WTC11 (cell line): Measurements from ENCODE around the gene AXL. TPM values are rescaled to one million over a fixed set of nuclear protein-coding genes. Genes with fewer than 3 reads are reported as not detected.
A peak's percentile ranks its signal among the peaks of the same experiment; 100 is the strongest.

Source experiments
- ATAC-seq: fragments of 200-7000 bp; cut with Tn5 transposase; 2 replicates; pipeline ENCODE4 v1.10.0; 2021; ENCODE audit warnings: mild to moderate bottlenecking, moderate library complexity
- CTCF ChIA-PET: fragments of 300-600 bp; sonication (Branson Sonifier 250); formaldehyde crosslinking; loops from one replicate; lab custom pipeline; 2021; ENCODE audit warnings: antibody characterized with exemption; lab: Charles Lee
- POLR2A ChIA-PET: fragments of 350-600 bp; sonication (Branson Sonifier 250); formaldehyde crosslinking; loops from one replicate; lab custom pipeline; 2021; ENCODE audit warnings: antibody characterized with exemption; lab: Charles Lee
- DNase-seq: peaks from one replicate; pipeline ENCODE4 v3.0.0; 2021; ENCODE audit warnings: low spot score
- H3K27ac Mint-ChIP-seq: 2 replicates; pipeline ENCODE4 v1.8.0; 2021; ENCODE audit warnings: mixed read lengths
- H3K27me3 Mint-ChIP-seq: 2 replicates; pipeline ENCODE4 v1.8.0; 2021; ENCODE audit warnings: low read depth, mild to moderate bottlenecking, moderate library complexity, mixed read lengths
- H3K36me3 Mint-ChIP-seq: 2 replicates; pipeline ENCODE4 v1.8.0; 2021; ENCODE audit warnings: mixed read lengths
- H3K4me1 Mint-ChIP-seq: 2 replicates; pipeline ENCODE4 v1.8.0; 2022; ENCODE audit warnings: mixed read lengths
- H3K4me3 Mint-ChIP-seq: 2 replicates; pipeline ENCODE4 v1.8.0; 2021; ENCODE audit warnings: mild to moderate bottlenecking, moderate library complexity, mixed read lengths
- H3K9me3 Mint-ChIP-seq: 2 replicates; pipeline ENCODE4 v1.8.0; 2021; ENCODE audit warnings: mixed read lengths
- CREM ChIP-seq: sonication (generic); formaldehyde crosslinking; IDR thresholded peaks from 2 replicates; pipeline ENCODE4 v1.8.1; 2022; ENCODE audit warnings: mild to moderate bottlenecking, missing genetic modification reagents, moderate library complexity
- EMX1 ChIP-seq: fragments of 250-450 bp; sonication (Bioruptor Pico); IDR thresholded peaks from 2 replicates; pipeline ENCODE4 v1.8.0; 2021; ENCODE audit warnings: mild to moderate bottlenecking
- ETV6 ChIP-seq: sonication (generic); formaldehyde crosslinking; IDR thresholded peaks from 2 replicates; pipeline ENCODE4 v1.8.1; 2022; ENCODE audit warnings: mild to moderate bottlenecking, missing genetic modification reagents
- JAZF1 ChIP-seq: fragments of 250-450 bp; sonication (Bioruptor Pico); IDR thresholded peaks from 2 replicates; pipeline ENCODE4 v1.9.0; 2021; ENCODE audit warnings: moderate library complexity, mild to moderate bottlenecking, inconsistent platforms
- MXD4 ChIP-seq: fragments of 250-450 bp; sonication (Bioruptor Pico); IDR thresholded peaks from 2 replicates; pipeline ENCODE4 v1.8.0; 2021; ENCODE audit warnings: mild to moderate bottlenecking, moderate library complexity, borderline replicate concordance
- OVOL2 ChIP-seq: fragments of 250-450 bp; sonication (Bioruptor Pico); IDR thresholded peaks from 2 replicates; pipeline ENCODE4 v1.9.0; 2021; ENCODE audit warnings: mild to moderate bottlenecking, borderline replicate concordance
- SOX15 ChIP-seq: fragments of 250-450 bp; sonication (Bioruptor Pico); IDR thresholded peaks from 2 replicates; pipeline ENCODE4 v1.9.0; 2021; ENCODE audit warnings: mild to moderate bottlenecking
- ZBTB21 ChIP-seq: sonication (generic); formaldehyde crosslinking; IDR thresholded peaks from 2 replicates; pipeline ENCODE4 v1.8.1; 2023; ENCODE audit warnings: mild to moderate bottlenecking, missing genetic modification reagents, borderline replicate concordance
- ZNF263 ChIP-seq: sonication (generic); formaldehyde crosslinking; IDR thresholded peaks from 2 replicates; pipeline ENCODE4 v1.8.1; 2022; ENCODE audit warnings: low read depth, mild to moderate bottlenecking, moderate library complexity, missing genetic modification reagents
- total RNA-seq: library from RNA; stranded (reverse); gene quantifications from 3 replicates; pipeline ENCODE4 v1.2.3, GENCODE V29; 2021
- TF ChIP-seq, protein P1 (sequence below): sonication (generic); formaldehyde crosslinking; IDR thresholded peaks from 2 replicates; pipeline ENCODE4 v1.8.0; 2022; ENCODE audit warnings: mild to moderate bottlenecking, missing genetic modification reagents
- TF ChIP-seq, protein P2 (sequence below): sonication (generic); formaldehyde crosslinking; IDR thresholded peaks from 2 replicates; pipeline ENCODE4 v1.8.0; 2023; ENCODE audit warnings: missing genetic modification reagents, mild to moderate bottlenecking, borderline replicate concordance
- TF ChIP-seq, protein P3 (sequence below): sonication (generic); formaldehyde crosslinking; IDR thresholded peaks from 2 replicates; pipeline ENCODE4 v1.8.0; 2022; ENCODE audit warnings: mild to moderate bottlenecking, missing genetic modification reagents
- TF ChIP-seq, protein P4 (sequence below): fragments of 250-450 bp; sonication (Bioruptor Pico); IDR thresholded peaks from 2 replicates; pipeline ENCODE4 v1.9.0; 2021; ENCODE audit warnings: mild to moderate bottlenecking
- TF ChIP-seq, protein P5 (sequence below): sonication (generic); formaldehyde crosslinking; IDR thresholded peaks from 2 replicates; pipeline ENCODE4 v1.8.1; 2023; ENCODE audit warnings: mild to moderate bottlenecking, missing genetic modification reagents
- TF ChIP-seq, protein P6 (sequence below): fragments of 250-450 bp; sonication (Bioruptor Pico); conservative IDR thresholded peaks from 2 replicates; pipeline ENCODE4 v1.9.0; 2021; ENCODE audit warnings: mild to moderate bottlenecking

AXL gene
- total RNA-seq, 1 experiment from 2014 or later = 25.0 TPM

DNA sequence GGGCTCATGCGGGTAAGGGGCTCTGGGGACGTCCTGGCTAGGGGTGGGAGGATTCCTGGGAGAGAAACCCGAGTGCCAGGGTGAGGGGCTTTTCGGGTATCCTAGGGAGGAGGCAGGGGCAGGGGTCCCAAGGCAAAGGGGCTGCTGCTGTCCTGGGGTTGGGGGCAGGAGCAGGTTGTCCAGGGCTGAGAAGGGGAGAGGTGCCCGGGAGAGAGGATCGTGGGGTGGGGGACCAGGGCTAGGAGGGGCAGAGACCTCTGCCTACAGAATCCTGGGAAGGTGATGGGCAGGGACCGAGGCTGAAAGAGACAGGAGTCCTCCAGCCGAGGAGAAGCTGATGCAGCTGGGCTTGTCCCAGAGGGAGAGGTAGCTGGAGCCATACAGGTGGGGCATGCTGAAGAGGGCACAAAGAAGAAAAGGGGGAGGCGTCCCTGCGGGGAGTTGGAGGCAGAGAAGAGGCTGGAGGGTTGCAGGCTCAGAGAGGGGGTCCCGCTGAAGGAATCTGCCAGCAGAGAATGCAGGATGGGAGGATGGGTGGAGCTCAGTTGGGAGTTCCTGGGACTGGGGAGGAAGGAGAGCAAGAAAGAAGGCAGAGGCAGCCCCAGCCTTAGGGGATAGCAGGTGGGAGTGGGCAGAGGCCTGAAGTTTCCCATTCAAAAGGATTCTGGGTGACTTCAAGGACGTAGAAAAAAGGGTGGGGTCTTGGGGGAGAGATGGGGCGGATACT lies 25.4 kb upstream of the AXL start:
- TF ChIP-seq, protein P1, sequence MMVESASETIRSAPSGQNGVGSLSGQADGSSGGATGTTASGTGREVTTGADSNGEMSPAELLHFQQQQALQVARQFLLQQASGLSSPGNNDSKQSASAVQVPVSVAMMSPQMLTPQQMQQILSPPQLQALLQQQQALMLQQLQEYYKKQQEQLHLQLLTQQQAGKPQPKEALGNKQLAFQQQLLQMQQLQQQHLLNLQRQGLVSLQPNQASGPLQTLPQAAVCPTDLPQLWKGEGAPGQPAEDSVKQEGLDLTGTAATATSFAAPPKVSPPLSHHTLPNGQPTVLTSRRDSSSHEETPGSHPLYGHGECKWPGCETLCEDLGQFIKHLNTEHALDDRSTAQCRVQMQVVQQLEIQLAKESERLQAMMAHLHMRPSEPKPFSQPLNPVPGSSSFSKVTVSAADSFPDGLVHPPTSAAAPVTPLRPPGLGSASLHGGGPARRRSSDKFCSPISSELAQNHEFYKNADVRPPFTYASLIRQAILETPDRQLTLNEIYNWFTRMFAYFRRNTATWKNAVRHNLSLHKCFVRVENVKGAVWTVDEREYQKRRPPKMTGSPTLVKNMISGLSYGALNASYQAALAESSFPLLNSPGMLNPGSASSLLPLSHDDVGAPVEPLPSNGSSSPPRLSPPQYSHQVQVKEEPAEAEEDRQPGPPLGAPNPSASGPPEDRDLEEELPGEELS (CRISPR knock-in tag) = peak; percentile 2; the same call in 1 of the 2 replicates
- TF ChIP-seq ZNF263 (CRISPR knock-in tag) = peak; percentile 90; the same call in 1 of the 2 replicates
- TF ChIP-seq, protein P2, sequence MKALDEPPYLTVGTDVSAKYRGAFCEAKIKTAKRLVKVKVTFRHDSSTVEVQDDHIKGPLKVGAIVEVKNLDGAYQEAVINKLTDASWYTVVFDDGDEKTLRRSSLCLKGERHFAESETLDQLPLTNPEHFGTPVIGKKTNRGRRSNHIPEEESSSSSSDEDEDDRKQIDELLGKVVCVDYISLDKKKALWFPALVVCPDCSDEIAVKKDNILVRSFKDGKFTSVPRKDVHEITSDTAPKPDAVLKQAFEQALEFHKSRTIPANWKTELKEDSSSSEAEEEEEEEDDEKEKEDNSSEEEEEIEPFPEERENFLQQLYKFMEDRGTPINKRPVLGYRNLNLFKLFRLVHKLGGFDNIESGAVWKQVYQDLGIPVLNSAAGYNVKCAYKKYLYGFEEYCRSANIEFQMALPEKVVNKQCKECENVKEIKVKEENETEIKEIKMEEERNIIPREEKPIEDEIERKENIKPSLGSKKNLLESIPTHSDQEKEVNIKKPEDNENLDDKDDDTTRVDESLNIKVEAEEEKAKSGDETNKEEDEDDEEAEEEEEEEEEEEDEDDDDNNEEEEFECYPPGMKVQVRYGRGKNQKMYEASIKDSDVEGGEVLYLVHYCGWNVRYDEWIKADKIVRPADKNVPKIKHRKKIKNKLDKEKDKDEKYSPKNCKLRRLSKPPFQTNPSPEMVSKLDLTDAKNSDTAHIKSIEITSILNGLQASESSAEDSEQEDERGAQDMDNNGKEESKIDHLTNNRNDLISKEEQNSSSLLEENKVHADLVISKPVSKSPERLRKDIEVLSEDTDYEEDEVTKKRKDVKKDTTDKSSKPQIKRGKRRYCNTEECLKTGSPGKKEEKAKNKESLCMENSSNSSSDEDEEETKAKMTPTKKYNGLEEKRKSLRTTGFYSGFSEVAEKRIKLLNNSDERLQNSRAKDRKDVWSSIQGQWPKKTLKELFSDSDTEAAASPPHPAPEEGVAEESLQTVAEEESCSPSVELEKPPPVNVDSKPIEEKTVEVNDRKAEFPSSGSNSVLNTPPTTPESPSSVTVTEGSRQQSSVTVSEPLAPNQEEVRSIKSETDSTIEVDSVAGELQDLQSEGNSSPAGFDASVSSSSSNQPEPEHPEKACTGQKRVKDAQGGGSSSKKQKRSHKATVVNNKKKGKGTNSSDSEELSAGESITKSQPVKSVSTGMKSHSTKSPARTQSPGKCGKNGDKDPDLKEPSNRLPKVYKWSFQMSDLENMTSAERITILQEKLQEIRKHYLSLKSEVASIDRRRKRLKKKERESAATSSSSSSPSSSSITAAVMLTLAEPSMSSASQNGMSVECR (CRISPR knock-in tag) = peak; percentile 1; the same call in 1 of the 2 replicates
- TF ChIP-seq, protein P3, sequence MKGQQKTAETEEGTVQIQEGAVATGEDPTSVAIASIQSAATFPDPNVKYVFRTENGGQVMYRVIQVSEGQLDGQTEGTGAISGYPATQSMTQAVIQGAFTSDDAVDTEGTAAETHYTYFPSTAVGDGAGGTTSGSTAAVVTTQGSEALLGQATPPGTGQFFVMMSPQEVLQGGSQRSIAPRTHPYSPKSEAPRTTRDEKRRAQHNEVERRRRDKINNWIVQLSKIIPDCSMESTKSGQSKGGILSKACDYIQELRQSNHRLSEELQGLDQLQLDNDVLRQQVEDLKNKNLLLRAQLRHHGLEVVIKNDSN (CRISPR knock-in tag) = no peak
- peaks cover 67% of the 10 kb centered on the region for H3K4me1 Mint-ChIP-seq
- ChIA-PET CTCF (interaction anchor here (0.9 to 2.9 kb wide), 6 partner anchors 11 to 70 kb away, joined by 4 to 22 read pairs (median 7); partner anchors contain the start of gene HNRNPUL1), POLR2A (interaction anchor here (0.5 to 1.6 kb wide), 5 partner anchors 18 to 71 kb away, joined by 3 to 6 read pairs (median 3); partner anchors contain the start of genes AXL and HNRNPUL1)
- no peaks in the 10 kb centered on the region for H3K9me3 Mint-ChIP-seq
- DNase-seq = peak; percentile 30
- no peaks in the 10 kb centered on the region for H3K27me3 Mint-ChIP-seq
- H3K36me3 Mint-ChIP-seq = peaks cover 33% of the 10 kb centered on the region
- H3K27ac Mint-ChIP-seq = peak overlapping the region; percentile 88
- peak overlapping the region; percentile 93 for H3K4me3 Mint-ChIP-seq
- ATAC-seq = peak; percentile 8

DNA sequence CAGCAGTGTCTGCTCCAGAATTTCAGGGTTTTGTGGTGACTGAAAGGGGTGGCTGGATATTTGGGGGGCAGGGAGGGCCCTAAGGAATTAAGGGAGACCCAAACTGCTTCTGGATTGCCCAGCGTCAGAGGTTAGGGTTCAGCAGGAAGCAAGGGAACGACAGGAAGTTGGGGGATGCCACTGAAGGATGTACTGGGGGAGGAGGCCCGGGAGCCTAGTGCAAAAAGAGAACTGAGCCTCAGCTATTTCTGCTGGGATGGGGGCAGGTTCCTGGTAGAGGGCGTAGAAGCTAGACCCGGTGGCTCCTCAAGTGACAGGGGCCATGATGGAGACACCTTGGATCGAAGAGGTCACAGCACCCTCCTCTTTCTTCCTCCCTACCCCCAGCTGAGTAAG lies 24.9 kb upstream of the AXL start:
- CTCF ChIA-PET = interaction anchor here (1.0 to 2.9 kb wide), 4 partner anchors 10 to 69 kb away, joined by 4 to 22 read pairs (median 10); partner anchors contain the start of gene HNRNPUL1
- Mint-ChIP-seq H3K27ac (peak overlapping the region; percentile 88), H3K4me3 (peak overlapping the region; percentile 93), H3K4me1 (peaks cover 64% of the 10 kb centered on the region), H3K27me3 (no peaks in the 10 kb centered on the region), H3K36me3 (peaks cover 39% of the 10 kb centered on the region), H3K9me3 (no peaks in the 10 kb centered on the region)
- no peak for DNase-seq
- POLR2A ChIA-PET = interaction anchor here (0.5 to 1.6 kb wide), 4 partner anchors 18 to 70 kb away, joined by 3 to 4 read pairs (median 3); partner anchors contain the start of gene HNRNPUL1
- no peak for TF ChIP-seq SOX15 (CRISPR knock-in tag)
- no peak for TF ChIP-seq EMX1 (CRISPR knock-in tag)
- no peak for TF ChIP-seq CREM (CRISPR knock-in tag)
- 0 out of 2 replicates have a peak, but pooled peaks have one; percentile 41 for TF ChIP-seq ETV6
- no peak for ATAC-seq

DNA sequence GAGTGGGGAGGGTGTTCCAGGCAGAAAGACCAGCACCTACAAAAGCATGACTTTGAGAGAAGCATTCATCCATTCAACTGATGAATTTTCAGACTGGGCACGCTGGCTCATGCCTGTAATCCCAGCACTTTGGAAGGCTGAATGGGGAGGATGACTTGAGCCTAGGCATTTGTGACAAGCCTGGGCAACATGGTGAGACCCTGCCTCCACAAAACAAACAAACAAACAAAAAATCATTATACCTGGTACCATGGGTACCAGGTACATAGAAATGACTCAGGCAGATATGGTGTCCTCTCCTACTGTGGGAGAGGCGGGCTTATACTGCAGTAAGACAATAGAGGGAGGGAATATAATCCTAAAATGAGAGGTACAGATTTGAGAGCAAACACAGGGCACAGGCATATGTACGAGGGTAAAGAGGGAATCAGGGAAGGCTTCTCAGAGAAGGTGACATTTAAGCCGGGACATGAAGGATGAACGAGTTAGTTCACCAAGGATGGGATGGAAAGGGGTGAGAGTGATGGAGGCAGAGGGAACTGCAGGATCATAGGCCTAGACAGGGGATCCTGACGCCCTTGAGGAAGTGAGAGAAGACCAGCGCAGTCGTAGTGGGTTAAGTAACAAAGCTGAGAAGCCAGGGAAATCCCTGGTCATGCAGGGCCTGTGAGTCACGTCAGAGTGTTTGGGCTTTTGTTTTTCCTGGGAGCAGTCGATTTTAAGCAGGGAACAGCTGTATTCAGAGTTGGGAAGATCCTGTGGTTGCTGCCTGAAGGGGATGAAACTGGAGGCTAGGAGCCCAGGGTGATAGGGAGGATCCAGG lies 23.1 kb upstream of the AXL start:
- ATAC-seq (no peak), DNase-seq (no peak)
- ChIA-PET CTCF (interaction anchor here (0.5 to 0.7 kb wide), 2 partner anchors 8 to 188 kb away, joined by 3 read pairs; no protein-coding TSS in a partner anchor), POLR2A (no interaction called here)
- Mint-ChIP-seq H3K36me3 (peaks cover 50% of the 10 kb centered on the region), H3K9me3 (no peaks in the 10 kb centered on the region), H3K27me3 (no peaks in the 10 kb centered on the region), H3K4me3 (peak overlapping the region; percentile 29; the same call in 1 of the 2 replicates), H3K27ac (peak overlapping the region; percentile 89), H3K4me1 (peaks cover 51% of the 10 kb centered on the region)
- TF ChIP-seq JAZF1 (CRISPR knock-in tag) = no peak
- no peak for TF ChIP-seq ETV6
- TF ChIP-seq ZBTB21 (CRISPR knock-in tag) = no peak
- TF ChIP-seq, protein P4, sequence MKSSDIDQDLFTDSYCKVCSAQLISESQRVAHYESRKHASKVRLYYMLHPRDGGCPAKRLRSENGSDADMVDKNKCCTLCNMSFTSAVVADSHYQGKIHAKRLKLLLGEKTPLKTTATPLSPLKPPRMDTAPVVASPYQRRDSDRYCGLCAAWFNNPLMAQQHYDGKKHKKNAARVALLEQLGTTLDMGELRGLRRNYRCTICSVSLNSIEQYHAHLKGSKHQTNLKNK = no peak
- TF ChIP-seq, protein P5, sequence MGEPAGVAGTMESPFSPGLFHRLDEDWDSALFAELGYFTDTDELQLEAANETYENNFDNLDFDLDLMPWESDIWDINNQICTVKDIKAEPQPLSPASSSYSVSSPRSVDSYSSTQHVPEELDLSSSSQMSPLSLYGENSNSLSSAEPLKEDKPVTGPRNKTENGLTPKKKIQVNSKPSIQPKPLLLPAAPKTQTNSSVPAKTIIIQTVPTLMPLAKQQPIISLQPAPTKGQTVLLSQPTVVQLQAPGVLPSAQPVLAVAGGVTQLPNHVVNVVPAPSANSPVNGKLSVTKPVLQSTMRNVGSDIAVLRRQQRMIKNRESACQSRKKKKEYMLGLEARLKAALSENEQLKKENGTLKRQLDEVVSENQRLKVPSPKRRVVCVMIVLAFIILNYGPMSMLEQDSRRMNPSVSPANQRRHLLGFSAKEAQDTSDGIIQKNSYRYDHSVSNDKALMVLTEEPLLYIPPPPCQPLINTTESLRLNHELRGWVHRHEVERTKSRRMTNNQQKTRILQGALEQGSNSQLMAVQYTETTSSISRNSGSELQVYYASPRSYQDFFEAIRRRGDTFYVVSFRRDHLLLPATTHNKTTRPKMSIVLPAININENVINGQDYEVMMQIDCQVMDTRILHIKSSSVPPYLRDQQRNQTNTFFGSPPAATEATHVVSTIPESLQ = no peak
- TF ChIP-seq OVOL2 (CRISPR knock-in tag) = no peak
- TF ChIP-seq, protein P6, sequence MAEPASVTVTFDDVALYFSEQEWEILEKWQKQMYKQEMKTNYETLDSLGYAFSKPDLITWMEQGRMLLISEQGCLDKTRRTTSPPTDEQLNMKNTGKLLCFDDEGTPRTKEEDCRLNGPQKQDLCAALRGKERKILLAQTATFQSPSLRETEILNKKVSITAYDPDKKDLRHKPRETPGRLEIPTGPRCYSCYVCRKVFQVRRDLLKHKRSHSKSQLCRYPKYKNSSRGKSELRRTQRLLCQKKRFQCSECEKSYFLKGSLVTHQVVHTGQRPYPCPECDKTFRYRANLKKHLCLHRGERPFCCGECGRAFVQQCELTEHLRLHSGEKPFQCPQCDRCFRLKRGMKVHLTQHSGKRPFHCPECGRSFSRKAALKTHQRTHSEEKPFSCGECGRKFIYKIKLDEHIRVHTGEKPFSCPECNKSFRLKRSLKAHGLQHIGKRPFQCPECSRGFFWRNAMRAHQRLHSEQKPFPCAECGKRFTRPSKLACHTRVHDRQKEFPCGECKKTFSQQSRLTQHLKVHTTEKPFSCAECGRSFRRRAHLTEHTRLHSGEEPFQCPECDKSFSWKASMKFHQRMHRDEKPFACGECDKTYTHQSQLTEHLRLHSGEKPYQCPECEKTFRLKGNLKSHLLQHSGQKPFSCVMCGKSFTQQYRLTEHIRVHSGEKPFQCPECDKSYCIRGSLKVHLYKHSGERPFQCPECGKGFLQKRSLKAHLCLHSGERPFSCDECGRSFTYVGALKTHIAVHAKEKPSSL (CRISPR knock-in tag) = no peak
- no peak for TF ChIP-seq MXD4 (CRISPR knock-in tag)
